Stimulated activated CD4-positive, alpha-beta T cell treated with anti-CD3 and anti-CD28 coated beads, TNF-alpha, amount 100 ng/mL, for 1 hour (primary cell): ENCODE data around the gene FAM228A.

Source experiments
- DNase-seq, 3 donors: peaks; one replicate each; pipeline ENCODE4 v3.0.0-alpha.2; 2020; ENCODE audit warnings: low read depth in 3 of 3, low spot score in 1 of 3

The FAM228A gene

GRCh38 chr2:24222946-24223345 is 48.1 kb downstream of the FAM228A start:
- DNase-seq, result no peak

GRCh38 chr2:24225499-24226242 is 50.8 kb downstream of the FAM228A start:
- DNase-seq, result no peak

GRCh38 chr2:24228470-24228869 is 53.6 kb downstream of the FAM228A start:
- no peak for DNase-seq

GRCh38 chr2:24231461-24231881 is 56.6 kb downstream of the FAM228A start:
- no peak for DNase-seq

GRCh38 chr2:24233321-24233720 is 58.5 kb downstream of the FAM228A start:
- DNase-seq, result no peak

- DNase-seq, result no peak
Observed at GRCh38 chr2:24237313-24237712, 62.5 kb downstream of the FAM228A start.

GRCh38 chr2:24238158-24238557 is 63.3 kb downstream of the FAM228A start:
- no peak for DNase-seq

- no peak for DNase-seq
Observed at GRCh38 chr2:24239553-24239952, 64.7 kb downstream of the FAM228A start.
